Skin epidermis (tissue), 12 donors: Measurements from ENCODE around the gene STX12.

Experiments used
- H3K27ac ChIP-seq, 21 experiments: fragments of 200-600 bp; sonication (generic) in 11 of 21; one replicate each; pipeline ENCODE4 v1.5.0; 2020; ENCODE audit warnings: mild to moderate bottlenecking in 3 of 21, inconsistent platforms in 2 of 21, moderate library complexity in 2 of 21
- H3K4me3 ChIP-seq, 7 experiments: fragments of 200-600 bp; sonication (generic) in 2 of 7; one replicate each; pipeline ENCODE4 v1.5.0; 2020; ENCODE audit warnings: inconsistent platforms in 2 of 7, mild to moderate bottlenecking in 2 of 7, moderate library complexity in 1 of 7

The STX12 gene

DNA sequence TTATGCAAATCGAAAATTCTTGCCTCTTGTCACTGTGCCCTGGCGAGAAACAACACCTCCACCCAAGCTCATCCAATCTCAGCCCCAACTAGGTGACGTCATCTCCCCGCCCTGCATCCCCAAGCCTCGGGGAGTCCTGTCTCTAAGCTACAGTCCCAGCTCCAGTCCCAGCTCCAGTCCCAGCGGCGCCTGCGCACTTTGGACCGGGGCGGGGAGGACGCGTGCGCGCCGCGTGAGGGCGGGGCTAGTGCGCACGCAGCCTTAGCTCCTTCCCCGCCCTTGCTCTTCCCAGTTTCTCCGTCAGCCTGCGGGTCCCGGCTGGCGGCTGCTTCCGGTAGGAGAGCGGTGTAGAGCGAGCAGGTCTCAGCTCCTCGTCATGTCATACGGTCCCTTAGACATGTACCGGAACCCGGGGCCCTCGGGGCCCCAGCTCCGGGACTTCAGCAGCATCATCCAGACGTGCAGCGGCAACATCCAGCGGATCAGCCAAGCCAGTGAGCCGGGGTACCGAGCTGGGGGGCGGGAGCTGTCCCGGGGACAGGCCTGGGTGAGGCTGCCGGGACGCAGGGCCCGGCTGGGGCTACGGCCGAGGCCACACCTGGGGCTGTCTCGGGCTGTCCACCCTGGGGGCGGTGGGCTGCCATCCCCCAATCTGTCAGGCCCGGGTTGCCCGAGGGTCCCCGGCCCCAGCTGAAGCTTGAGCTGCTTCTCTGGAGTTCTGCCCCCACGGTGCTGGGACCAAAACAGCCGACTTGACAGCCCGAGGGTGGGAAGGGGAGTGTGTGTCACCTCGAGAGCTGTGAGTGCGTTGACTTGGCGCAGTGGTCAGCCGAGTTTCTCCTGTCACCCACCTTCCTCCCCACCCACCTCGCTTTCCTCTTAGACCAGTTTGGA, at the start of gene STX12:
TSS of gene STX12 (plus strand) at position 288 of the 894 bp plus-strand sequence. CDS start at position 377, 89 bp downstream.
- Histone ChIP-seq H3K27ac (peak within 1 kb of the TSS; percentile 90 to 100 (median 96)), H3K4me3 (peak within 1 kb of the TSS; percentile 82 to 98 (median 90))

DNA sequence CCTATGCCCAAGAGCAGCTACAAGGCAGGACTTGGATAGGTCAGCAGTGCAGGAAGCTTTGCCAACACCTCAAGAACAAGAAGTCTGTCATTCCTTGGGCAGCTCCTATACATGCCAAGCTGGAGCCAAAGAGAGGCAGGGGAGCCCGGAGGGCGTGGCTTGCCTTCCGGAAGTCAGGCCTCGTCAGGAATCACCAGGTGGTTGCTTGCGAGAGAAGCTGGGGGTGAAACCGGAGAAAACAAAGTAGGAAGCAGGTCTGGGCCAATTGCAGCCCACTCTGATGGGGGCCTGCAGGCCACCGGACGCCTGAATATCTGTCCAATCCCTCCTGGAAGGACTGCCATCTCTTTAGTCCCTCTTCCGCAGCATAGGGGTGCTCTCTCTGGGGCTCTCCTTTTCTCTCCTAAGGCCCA, 48.1 kb upstream of the STX12 start:
- peak overlapping the region; percentile 12 to 99 (median 91) for H3K4me3 ChIP-seq
- H3K27ac ChIP-seq, result peak overlapping the region; percentile 45 to 99 (median 90)

DNA sequence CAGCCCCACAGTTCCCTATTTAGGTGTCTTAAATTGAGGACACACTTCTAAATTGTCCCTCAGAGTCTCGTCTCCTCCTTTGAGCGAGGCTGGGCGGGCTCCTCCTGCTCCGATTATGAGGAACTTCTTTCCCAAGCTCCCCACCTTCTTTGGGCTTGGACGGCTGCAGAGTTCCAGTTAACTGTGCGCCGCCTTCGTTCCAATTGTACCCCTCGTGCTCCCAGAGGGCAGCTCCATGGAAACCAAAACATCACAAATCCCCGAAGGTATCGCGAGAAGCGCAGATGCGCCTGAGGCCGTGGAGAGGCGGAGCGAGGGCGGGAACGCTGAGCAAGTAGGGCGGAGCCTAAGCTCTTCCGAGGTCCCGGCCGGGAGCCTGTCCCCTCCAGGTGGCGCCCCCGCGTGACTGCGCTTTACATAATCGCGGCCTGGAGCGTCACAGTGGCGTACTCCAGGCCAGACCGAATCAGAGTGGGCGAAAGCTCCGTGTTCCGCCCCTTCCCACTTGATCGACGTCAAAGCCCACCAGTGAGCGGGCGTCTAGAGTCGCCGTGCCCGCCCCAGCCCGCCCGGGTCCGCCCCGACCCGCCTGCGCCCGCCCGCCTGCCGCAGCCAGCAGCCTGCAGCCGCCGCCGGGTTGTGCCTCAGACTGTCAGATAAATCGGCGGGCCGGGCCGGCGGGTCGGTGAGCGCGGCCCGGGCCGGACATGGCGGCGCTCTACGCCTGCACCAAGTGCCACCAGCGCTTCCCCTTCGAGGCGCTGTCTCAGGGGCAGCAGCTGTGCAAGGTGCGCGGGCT, 47.4 kb upstream of the STX12 start, which contains the start of gene FAM76A:
TSS of gene FAM76A (plus strand) at position 588 of the 799 bp plus-strand sequence. CDS start at position 708, 120 bp downstream.
- Histone ChIP-seq H3K27ac (peak within 1 kb of the TSS; percentile 67 to 99 (median 92)), H3K4me3 (peak within 1 kb of the TSS; percentile 54 to 100 (median 95))

DNA sequence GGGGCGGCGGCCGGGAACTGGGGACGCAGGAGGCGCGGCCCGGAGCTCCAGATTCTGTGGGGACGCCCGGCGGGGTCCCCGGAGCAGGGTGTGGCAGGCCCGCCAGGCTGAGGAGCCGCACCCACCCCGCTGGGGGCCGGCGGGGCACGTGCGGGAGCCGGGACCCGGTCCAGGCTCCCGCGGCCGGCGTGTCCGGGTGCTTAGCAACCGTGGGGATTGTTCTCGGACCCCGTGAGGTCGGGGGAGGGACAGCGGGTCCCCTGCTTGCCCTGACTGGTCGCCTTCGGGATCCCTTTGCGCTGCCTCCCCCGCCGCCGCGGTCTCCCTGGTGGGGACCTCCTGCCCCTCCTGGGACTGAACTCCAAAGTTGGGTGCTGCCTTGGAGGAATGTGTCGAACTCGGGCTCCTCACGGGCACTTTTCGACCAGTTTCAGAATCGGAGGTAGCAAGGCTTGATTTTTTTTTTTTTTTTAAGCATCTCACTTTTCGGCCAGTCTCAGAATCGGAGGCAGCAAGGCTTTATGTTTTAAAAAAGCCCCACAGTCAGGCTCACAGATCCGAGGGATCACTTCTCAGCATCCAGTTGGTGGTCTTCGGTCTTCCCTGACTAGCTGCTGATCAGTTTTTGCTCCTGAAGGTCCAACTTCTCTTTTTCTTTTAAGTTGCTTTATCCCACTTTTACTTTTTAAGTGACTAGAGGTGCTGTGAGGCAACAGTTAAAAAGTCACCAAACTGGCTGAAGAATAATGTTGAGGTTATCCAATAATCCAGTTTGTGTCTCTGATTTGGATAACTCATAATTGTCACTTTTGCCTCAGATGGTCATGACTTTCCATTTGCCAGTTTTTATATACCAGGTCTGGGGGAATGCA, 46.6 kb upstream of the STX12 start:
- peak overlapping the region; percentile 67 to 99 (median 92) for H3K27ac ChIP-seq
- peak overlapping the region; percentile 54 to 100 (median 95) for H3K4me3 ChIP-seq

DNA sequence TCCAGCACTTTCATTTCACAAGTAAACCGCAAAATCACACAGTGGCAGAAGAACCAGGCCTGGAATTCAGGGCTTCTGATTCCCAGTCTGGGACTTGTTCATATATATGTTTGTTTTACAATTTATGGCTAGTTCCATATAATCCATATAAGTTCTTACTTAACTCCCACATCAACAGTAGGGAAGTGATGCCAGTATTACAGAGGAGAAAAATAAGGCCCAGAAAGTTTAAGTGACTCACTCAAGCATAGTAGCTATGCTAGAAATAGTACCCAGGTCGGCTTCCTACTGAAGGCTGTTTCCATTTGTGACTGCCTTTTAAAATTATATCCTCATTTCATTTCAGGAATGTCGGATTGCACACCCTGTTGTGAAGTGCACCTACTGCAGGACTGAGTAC, 45.9 kb upstream of the STX12 start:
- peak overlapping the region in 1 of 7 experiments; percentile 91 for H3K4me3 ChIP-seq
- H3K27ac ChIP-seq, result peak overlapping the region in 7 of 21 experiments; percentile 80 to 98 (median 95)

DNA sequence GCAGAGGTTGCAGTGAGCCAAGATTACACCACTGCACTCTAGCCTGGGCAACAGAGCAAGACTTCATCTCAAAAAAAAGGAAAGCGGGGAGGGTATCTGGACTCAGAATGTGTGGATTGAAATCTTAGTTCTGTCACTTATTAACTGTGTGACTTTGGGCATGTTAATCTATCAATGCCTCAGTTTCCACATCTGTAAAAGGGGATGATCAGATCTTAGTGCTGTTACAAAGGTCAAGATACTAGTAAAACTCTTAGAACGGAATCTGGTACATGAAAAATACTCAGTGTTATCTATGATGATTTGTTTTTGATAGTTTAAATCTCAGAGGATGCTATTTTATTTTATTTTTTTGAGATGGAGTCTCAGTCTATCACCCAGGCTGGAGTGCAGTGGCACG, 36.8 kb upstream of the STX12 start:
- Histone ChIP-seq H3K4me3 (no peak overlapping the region), H3K27ac (no peak overlapping the region)

DNA sequence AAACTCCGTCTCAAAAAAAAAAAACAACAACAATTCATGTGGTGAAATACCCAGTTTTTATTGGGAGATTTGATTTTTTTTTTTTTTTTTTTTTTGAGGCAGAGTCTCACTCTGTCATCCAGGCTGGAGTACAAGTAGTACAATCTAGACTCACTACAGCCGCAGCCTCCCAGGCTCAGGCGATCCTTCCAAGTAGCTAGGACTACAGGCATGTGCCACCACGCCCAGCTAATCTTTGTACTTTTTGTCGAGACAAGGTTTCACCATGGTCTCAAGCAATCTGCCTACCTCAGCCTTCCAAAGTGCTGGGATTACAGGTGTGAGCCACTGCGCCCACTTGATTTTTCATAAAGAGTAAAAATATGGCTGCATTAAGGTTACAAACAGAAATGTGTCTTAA, 31.9 kb upstream of the STX12 start:
- Histone ChIP-seq H3K4me3 (no peak overlapping the region), H3K27ac (no peak overlapping the region)

DNA sequence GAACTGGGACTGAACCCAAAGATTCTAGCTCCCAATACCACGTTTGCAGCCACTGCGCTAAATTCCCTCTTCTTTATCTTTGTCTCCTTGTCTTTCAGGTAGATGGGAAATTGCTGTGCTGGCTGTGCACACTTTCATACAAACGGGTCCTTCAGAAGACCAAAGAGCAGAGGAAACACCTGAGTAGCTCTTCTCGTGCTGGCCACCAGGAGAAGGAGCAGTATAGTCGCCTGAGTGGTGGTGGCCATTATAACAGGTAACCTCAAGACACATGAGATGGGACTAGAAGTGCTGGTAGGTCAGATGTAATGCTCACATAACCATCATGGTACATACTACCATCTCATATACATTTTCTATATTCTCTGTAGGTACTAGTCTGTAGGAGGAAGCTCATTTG, 28.5 kb upstream of the STX12 start:
- H3K27ac ChIP-seq, result no peak overlapping the region

DNA sequence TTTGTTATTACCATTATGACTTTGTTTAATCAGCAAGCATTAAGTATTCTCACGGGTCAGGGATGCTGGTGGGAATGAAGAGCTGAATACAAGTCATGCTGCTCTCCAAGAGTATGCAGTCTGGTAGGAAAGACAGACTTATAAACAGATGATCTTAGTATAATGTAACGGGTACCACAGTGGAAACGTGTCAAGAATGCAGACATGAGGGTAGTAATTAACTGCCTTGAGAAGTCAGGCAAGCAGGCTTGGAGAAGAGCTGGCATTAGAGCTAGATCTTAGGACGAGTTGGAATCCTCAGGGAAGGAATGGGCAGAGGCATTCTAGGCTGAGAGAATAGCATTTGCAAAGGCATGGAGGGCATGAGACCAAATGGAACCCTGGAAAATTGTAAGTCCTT, 27.6 kb upstream of the STX12 start:
- no peak overlapping the region for H3K27ac ChIP-seq

More for the DNA sequence above, 28.5 kb upstream of the STX12 start:
- H3K4me3 ChIP-seq, result no peak overlapping the region

DNA sequence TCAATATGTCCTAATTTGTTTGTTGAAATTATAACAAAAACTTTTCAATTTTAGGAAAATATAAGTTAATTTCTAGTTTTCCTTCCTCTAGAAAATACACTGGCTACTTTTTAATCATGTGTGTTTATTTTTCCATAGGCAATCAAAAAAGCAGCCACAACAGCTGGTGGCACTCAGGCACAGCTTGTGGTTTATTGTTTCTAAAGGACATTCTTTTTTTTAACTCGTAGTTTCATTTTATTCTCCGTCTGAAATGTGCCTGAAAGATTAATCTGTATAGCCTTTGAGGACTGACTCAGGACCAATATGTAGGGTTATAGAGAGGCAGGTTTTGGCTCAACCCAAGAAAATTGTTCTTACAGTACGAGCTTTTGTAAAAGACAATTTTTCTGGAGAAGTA, 20.7 kb upstream of the STX12 start:
- Histone ChIP-seq H3K4me3 (no peak overlapping the region), H3K27ac (no peak overlapping the region)

More for the DNA sequence above, 27.6 kb upstream of the STX12 start:
- no peak overlapping the region for H3K4me3 ChIP-seq

DNA sequence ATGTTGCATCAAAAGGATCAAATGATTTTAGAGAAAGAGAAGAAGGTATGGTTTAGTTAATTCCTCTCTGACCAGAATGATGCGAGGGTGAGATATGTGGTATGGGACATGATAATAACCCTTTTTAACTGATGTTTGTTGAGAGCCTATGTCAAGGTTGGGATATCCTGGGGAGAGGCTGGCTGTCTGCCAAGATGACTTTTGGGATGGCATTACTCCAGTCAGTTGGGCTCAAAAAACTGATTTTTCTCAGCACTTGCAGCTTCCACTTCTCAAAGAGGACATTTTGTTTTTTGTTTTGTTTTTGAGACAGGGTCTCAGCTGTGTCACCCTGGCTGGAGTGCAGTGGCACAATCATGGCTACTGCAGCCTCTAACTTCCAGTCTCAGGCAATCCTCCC, 17.7 kb upstream of the STX12 start:
- Histone ChIP-seq H3K27ac (no peak overlapping the region), H3K4me3 (no peak overlapping the region)

DNA sequence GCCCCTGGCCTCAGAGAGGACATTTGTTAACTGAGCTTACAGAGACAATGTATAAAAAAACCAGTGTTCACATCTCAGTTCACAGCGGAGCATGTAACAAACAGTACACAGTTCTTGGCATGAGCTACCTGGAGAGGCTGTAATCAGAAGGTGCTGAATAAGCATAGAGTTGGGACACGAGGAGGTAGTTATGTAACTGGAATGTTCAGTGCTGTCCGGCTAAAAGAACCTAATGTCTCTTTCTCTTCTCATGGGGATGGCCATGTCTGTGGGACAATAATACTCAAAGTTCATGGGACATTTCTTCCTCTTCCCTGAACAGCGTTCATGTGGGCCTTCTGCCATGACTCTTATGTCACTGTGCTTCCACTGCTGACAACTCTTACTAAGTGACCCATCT, 17.2 kb upstream of the STX12 start:
- no peak overlapping the region for H3K27ac ChIP-seq
- H3K4me3 ChIP-seq, result no peak overlapping the region

DNA sequence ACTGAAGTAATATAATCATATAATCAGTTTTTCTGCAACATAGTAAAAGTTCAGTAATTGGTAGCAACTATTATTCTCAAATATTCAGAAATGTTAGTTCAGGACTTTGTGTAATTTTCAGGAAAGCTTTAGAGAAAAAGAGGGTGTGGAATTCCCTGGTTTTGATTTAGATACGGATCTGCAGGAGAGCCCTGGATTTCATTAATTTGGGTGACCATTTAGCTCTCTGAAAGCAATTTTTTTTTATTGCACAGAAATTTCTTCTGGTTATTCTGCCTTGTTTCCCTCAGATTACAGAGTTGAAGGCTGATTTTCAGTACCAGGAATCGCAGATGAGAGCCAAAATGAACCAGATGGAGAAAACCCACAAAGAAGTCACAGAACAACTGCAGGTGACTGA, 13.8 kb upstream of the STX12 start:
- no peak overlapping the region for H3K27ac ChIP-seq
- H3K4me3 ChIP-seq, result no peak overlapping the region

DNA sequence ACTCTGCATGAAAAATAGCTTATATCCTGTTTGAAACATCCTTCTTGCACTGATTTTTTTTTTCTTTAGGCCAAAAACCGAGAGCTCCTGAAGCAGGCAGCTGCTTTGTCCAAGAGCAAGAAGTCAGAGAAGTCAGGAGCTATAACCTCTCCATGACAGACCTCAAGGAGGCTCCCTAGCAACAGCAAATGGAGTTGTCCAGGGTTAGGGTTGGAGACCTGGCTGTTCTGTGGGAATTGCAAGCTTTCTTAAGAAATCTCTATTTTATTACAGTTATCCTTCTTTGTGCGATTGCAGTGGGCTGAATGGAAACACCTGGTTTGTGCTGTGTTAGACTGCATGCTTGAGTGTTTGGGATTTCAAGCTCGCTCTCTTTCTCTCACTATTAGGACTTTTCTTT, 12.6 kb upstream of the STX12 start:
- Histone ChIP-seq H3K4me3 (no peak overlapping the region), H3K27ac (no peak overlapping the region)

DNA sequence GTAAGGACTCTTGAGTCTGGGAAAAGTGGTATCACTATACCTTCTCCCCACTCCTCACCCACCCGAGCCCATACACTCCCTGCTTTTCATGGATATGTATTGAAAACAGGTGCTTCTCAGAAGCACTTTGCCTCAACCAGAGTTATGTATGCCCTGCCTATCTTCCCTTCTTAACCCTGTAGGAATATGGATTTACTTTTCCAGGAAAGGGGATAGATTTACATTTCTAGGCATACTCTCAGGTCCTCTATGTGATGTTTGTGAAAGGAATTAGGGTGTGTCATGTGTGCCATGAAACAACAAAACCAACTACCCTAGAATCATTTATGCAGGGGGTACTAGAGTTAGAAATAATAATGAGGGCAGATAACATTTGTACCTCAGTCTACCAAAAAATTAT, 11.0 kb upstream of the STX12 start:
- Histone ChIP-seq H3K27ac (no peak overlapping the region), H3K4me3 (no peak overlapping the region)

DNA sequence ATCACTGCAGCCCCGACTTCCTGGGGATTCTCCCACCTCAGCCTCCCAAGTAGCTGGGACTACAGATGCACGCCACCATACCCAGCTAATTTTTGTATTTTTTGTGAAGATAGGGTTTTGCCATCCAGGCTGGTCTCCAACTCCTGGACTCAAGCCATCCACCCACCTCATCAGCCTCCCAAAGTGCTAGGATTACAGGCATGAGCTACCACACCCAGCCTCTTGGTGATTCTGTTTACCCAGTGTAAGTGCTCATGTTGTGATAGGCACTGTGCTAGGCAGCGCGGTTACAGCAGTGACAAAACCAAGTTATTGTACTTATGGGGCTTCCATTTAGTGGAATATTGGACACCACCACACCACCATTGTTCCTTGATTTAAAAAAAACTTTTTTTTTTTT, 9.7 kb upstream of the STX12 start:
- no peak overlapping the region for H3K27ac ChIP-seq

DNA sequence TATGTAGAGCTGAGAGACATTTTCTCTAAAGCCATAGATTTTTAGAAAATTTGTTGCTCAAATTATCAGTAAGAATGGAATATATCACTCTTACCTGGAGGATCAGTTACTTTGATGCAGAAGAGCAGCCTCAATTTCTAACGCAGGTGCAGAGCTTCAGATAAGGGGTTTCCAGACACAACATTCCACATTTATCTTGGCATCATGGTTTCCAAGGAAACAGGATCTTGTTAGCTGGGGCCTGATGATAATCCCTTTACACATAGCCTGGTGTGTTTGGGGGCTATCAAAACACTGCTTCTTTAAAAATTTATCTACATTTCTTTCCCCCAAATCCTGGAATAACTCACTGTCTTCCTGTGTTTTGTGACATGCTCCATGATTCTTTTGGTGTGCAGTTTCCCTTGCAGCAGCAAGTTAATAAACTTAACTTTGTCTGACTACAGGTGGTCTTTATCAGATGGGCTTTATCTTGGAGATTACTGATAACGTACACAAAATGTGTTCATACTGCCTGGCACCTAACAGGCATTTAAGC, 2.7 kb upstream of the STX12 start:
- Histone ChIP-seq H3K27ac (no peak overlapping the region), H3K4me3 (no peak overlapping the region)

More for the DNA sequence above, 9.7 kb upstream of the STX12 start:
- H3K4me3 ChIP-seq, result no peak overlapping the region

DNA sequence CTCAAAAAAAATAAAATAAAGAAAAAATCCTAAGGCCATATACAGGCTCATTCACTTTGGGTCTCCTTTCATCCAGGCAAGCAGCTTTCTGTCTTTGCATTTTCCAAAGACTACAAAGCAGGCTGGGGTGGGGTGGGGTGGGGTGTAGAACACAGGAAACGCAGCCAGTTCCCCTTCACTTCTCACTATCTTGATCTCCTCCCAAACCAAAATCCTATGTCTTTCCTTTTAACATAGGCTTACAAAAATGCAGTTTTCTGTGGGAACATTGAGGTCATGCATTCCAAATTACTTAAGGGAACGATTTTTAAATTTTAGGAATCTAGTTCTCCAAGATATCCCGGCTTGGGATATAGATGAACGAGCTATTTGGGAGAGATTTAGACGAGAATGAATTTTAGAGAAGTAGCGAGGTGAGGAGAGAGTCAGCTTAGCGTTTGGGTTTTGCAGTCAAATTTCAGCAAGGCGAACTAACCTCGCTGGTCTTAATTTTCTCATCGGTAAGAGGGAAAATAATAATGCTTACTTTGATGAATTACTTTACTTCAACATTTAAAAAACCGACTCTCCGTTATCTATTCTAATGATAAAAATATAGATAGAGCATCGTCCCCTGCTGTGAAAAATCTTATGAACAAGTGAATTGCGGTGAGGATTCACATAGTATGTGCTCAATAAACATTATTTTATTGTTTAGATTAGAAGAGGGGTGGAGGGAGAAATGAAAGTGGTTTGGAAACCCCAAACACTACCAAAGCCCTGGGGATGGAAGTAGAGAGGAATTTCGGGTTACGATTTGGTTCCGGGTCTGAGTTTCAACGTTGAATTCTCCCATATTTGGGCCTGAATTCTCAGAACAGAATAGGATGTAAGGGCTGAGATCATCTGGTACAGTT, 735 bp upstream of the STX12 start:
- H3K4me3 ChIP-seq, result peak overlapping the region; percentile 82 to 98 (median 90)
- peak overlapping the region in 18 of 21 experiments; percentile 44 to 98 (median 94) for H3K27ac ChIP-seq
